GM21723 (cell line): Measurements from ENCODE around the gene HOXA11.

Source experiments
- ATAC-seq: cut with Tn5 transposase; IDR thresholded peaks from one replicate; pipeline ENCODE4 v1.9.1; 2021; ENCODE audit warnings: mild to moderate bottlenecking, moderate library complexity; ENCODE audit not compliant: unreplicated experiment

The HOXA11 gene

DNA sequence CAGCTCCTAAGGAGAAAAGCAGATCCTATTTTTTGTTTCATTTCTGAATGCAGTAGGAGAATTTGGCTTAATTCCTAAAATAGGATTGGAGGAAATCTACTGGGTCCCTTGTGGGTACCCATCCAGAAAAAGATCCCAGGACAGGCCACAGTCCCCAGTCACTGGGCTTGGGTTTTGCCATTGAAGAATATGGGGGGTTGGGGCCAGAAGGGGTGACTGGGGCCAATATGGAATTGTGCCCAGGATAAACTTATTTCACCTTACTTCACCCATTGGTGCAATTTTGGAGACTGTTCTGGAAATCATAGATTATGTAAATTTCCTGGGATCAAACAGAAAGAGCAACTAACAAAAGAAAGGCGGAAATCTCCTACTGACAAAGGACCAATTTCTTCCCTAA, 46.6 kb downstream of the HOXA11 start:
- no peak for ATAC-seq

DNA sequence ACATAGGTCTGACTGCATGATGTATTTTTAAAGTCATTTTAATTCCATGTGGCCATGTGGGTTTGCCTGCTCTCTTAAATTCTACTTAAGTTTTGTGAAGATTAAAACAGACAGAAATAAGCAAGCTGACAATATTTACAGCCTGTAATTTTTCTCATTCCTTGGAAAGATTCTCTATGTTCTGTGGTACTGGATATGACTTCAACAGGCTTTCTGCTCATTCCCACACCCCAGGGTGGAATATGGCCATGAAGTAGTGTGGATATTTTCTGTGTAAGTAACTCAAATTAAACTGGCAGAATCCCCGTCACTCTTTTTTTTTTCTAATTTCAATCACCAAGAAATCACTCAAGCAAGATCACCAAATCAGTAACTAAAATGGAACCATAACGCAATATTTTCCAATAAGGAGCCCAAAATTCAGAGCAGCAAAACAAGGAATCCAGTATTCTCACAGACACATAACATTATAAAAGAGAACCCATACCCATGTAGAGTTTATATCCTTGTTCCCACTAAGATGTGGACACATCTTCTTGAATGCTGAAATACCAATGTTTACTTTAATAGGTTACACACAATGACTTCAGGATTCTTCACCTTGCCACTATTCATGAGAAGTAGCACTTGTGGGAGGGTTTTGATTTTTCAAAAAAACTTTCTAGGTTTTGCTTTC, 47.3 kb downstream of the HOXA11 start:
- no peak for ATAC-seq

DNA sequence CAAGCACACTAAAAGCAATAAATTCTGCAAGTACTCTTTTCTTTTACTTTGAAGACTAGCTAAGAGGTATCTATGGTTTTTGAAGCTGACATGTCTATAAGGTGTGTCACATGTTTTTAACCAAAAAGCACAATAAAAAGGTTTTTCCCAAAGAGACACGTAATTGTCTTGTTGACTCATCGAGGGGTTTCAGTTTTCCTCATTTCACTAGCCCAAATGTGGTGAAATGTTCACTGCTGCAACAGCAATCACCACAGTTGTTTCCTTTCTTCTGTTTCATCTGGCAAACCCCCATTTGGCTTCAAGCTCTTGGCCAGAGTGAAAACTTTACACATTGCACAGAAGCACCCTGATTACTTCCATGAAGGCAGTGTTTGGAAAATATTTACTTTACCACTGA, 50.6 kb downstream of the HOXA11 start:
- no peak for ATAC-seq

DNA sequence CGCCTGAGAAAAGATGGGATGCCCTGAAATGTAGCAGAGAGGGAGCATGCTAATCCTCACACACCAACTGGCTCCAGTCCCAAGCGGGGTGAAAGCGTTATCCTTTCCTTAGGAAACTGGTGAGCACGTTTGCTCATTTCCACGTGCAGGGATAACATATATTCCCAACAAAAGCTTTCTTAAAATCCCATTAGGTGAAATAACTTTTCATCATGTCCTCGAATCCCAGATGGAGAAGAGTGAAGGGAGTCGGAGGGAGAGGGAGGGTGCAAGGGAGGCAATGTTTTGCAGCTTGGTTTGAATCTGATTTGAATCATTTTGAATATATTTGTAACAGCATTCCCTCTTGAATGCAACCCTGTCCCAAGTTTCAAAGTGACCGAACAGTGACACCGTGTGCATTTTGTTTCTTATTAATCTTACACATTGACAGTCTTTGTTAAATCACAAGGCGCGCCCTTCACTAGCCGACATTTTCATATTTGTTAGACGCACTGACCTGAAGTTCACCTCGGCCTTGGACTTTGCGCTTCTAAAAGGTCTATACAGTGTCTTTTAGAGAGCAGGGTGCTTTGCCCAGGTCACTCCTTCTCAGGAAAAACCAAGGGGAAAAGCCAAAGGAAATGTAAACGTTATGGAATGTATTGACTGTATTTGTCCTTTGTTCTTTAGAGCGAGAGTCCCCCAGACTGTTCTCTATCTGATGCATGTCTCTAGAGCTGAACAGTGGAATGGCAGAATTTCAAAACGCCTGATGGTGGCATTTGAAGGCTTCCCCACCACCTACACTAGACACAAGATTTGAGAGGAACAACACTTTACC, 51.4 kb downstream of the HOXA11 start:
- ATAC-seq, result no peak

DNA sequence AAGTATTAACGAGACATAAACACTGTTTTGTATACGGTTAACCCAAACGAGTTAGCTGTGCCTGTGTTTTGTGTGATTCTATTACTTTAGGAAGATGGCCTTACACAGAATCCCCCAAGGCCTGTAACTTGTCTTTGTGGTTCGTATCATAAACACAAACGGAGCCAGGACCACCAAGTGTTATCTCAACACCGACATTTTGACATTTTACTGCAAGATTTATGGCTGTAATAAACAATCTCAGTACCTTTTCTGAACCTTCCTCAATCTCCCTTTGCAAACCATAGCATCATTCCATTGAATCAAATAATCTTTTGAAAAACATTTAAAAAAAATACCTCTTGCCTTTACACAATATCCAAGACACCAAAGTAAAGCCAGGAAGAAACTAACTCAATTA, 52.1 kb downstream of the HOXA11 start:
- ATAC-seq, result no peak

DNA sequence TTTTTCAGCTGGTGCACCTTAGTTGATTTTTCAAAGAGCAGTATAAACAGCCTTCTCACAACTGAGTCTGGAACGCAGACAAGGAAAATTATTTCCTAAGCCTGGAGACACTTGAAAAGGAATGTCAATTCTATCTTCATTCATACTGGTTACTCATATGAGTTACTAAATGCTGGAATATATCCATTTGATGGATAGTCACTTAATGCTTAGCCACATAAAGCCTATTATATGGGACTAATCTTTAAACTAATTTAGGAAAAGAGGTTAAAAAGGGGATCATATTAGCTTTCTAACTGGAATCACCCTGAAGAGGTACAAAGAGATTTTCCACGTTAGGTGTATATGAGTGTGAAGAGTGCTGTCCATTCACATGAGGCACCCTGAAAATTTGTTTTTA, 52.8 kb downstream of the HOXA11 start:
- no peak for ATAC-seq

DNA sequence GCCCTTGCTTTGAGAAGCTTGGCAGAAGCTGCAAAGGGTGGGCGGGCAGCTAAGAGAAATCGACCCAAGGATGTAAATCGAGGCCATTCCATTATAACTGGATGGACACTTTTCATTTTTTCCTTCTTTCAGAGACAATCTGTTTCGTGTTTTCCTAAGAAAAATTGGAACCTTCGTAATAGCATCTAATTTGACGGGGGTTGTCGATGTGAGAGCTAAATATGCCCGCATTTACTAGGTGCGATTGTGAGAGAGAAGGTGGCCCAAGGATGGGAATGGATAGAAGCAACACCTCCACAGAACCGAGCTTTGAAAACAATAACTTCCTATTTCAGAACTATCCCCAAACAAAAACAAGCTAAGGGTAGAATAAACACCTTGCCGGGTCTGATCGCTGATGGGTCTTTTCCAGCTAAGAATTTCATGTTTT, 53.6 kb downstream of the HOXA11 start:
- no peak for ATAC-seq
